AG04449 (cell line): ENCODE measurements around the gene UMAD1.

Source experiments
- CTCF ChIA-PET: fragments of 350-600 bp; formaldehyde crosslinking; extraction: SDS; loops from one replicate; lab custom pipeline; 2021; ENCODE audit warnings: antibody characterized with exemption; lab: Yijun Ruan, JAX
- POLR2A ChIA-PET: fragments of 400-600, 350-600 bp; formaldehyde crosslinking; extraction: SDS; loops from one replicate; lab custom pipeline; 2020; ENCODE audit warnings: antibody characterized with exemption, inconsistent platforms; lab: Yijun Ruan, JAX
- DNase-seq: peaks from one replicate; pipeline ENCODE4 v3.0.0-alpha.2; 2010; ENCODE audit warnings: low read depth, low spot score
- H3K4me3 ChIP-seq: 2 replicates; pipeline ENCODE4 v1.5.1; 2011; ENCODE audit warnings: low read depth, mild to moderate bottlenecking, control low read depth, low read length
- TF ChIP-seq, protein P1 (sequence below): IDR thresholded peaks from one replicate; pipeline ENCODE4 v1.5.1; 2011; ENCODE audit warnings: mild to moderate bottlenecking, moderate library complexity, low read length, control low read depth, inconsistent platforms; ENCODE audit not compliant: insufficient read depth; ENCODE audit errors: missing control alignments

Gene UMAD1

DNA sequence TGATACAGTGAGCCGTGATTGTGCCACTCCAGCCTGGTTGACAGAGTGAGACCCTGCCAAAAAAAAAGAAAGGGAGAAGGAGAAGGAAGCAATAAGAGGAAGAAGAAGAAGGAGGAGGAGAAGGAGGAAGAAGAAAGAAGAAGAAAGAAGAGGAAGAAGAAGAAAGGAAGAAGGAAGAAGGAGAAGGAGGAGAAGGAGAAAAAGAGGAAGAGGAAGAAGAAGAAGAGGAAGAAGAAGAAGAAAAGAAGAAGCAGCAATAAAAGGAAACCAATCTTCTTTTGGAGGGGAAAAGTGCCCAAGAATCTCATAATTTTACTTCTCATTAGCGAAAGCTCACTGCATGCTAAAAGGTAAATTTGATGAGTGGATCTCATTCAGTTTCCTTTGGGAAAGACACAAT is 242.3 kb downstream of the UMAD1 start:
- ChIA-PET POLR2A (no interaction called here), CTCF (no interaction called here)
- no peak overlapping the region for H3K4me3 ChIP-seq
- no peak for DNase-seq
- TF ChIP-seq, protein P1, sequence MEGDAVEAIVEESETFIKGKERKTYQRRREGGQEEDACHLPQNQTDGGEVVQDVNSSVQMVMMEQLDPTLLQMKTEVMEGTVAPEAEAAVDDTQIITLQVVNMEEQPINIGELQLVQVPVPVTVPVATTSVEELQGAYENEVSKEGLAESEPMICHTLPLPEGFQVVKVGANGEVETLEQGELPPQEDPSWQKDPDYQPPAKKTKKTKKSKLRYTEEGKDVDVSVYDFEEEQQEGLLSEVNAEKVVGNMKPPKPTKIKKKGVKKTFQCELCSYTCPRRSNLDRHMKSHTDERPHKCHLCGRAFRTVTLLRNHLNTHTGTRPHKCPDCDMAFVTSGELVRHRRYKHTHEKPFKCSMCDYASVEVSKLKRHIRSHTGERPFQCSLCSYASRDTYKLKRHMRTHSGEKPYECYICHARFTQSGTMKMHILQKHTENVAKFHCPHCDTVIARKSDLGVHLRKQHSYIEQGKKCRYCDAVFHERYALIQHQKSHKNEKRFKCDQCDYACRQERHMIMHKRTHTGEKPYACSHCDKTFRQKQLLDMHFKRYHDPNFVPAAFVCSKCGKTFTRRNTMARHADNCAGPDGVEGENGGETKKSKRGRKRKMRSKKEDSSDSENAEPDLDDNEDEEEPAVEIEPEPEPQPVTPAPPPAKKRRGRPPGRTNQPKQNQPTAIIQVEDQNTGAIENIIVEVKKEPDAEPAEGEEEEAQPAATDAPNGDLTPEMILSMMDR = no peak

DNA sequence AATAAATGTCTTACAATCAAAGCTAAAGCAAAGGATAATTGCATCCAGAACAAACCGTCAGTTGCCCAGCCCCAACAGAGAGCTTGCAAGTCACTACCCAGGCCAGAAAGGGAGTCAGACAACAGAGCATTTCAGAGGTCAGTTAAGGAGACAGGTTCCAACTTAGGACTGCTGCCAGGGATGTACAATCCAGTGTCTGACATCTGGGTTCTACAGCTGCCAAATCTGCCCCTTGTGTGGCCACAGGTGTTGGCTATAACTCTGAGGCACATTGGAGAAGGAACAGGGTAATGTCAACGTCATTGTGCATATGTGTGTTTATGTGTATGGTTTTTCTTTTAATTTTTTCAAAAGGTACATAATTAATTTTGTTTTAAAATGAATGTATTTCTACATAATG is 242.8 kb downstream of the UMAD1 start:
- POLR2A ChIA-PET = no interaction called here

DNA sequence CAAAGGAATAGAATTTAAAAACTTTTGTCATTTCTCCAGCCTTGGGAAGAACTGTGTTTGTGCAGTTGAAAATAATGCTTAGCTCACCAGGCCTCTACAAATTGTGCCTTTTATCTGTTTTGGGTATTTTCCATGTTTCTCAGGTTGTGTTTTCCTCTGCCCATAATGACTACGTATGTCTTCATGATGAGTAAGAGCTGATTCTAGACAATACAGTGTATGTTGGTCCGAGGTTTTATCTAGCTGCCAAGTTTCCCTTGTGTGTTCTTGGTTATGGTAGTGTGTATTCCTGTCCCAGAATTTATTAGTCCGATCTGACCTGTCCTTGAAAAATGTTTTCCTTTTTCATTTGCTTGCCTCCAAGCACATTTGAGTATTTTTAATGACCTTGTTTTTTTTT is 244.3 kb downstream of the UMAD1 start:
- ChIA-PET POLR2A (no interaction called here), CTCF (no interaction called here)
- no peak overlapping the region for H3K4me3 ChIP-seq
- TF ChIP-seq, protein P1 = no peak
- DNase-seq = no peak

More for the DNA sequence above, 242.8 kb downstream of the UMAD1 start:
- no peak overlapping the region for H3K4me3 ChIP-seq
- CTCF ChIA-PET = no interaction called here
- TF ChIP-seq, protein P1 = no peak
- no peak for DNase-seq

DNA sequence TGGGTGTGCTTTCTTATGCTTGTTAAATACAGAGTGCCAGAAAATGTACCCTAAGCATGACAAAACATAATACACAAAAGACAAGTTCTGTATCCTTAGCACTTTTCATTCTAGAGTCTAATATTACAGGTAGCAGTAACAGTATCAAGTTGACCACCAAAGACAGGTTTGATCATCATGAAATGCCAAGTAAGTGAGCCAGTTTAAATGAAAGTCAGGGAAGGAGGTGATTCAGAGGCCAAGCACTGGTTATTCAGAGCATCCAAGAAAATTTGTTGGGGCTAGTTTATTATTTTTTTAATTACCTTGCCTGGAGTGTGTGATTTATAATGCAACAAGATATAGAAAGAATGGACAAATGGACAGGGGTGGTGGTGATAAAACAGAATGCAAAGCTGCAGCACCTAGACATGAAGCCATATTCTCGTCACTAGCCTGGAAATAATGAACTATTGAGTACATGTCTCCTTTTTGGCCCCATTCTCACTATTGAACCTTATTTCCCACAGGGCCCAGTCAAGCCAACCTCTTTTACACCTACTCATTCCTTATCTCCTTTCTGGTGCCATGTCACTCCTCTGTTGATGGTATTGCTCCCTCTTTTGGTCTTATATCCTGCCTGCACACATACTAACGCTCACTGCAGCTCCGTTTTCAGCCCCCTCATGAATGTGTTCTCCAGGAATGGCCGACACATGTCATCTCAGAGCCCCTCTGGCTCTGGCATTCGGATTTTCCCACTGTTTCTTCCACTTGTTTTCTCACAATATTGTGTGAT is 249.4 kb downstream of the UMAD1 start:
- ChIA-PET POLR2A (no interaction called here), CTCF (no interaction called here)
- TF ChIP-seq, protein P1 = no peak
- no peak for DNase-seq
- H3K4me3 ChIP-seq = no peak overlapping the region

DNA sequence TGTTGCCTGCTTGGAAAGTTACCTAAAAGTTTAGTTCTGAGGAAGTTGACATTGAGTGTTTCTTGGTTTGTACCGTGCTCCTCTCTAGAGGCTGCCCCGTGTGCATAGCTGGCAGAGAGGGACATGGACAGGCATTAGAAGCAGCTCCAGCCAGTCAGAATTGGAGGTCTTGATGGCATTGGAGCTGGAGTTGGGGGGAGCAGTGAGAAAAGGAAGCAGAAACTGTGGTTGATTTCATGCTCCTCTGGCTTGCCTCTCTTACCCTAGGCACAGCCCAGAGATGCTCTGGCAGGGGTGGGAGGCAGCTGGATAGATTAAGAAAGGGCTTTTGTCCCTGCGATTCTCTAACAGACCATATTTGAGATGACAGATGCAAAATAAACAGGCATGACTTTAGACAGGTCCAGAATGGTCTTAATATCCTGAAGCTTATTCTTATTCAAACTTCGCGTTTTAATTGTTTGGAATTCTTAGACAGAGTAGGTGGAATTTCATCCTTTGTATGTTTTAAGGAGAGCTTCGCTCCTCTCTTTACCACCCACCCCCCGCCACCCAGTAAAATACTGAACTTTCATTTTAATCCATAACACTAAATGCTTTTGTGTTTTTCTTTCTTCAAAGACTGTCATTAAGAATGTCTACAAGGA is 254.6 kb downstream of the UMAD1 start:
- no peak for DNase-seq
- no peak overlapping the region for H3K4me3 ChIP-seq
- ChIA-PET POLR2A (no interaction called here), CTCF (interaction anchor here (0.7 kb wide), 1 partner anchor 15 kb away, joined by 3 read pairs; no protein-coding TSS in a partner anchor)
- TF ChIP-seq, protein P1 = no peak

DNA sequence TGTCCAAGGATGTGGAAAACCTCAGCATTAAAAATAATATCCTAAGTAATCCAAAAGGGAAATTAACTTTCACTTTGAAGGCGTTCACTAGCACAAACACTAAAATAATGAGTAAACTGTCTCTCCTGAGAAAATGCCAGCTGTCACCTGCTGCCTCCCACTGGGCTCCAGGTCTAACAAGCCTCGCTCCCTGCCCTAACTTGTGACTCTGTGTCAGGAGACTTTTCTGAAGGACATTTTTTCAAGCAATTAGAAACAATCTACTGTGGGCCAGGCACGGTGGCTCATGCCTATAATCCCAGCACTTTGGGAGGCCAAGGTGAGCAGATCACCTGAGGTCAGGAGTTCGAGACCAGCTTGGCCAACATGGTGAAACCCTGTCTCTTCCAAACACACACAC is 255.2 kb downstream of the UMAD1 start:
- H3K4me3 ChIP-seq = no peak overlapping the region
- DNase-seq = no peak
- POLR2A ChIA-PET = no interaction called here
- TF ChIP-seq, protein P1 = no peak
- CTCF ChIA-PET = interaction anchor here (0.7 kb wide), 1 partner anchor 14 kb away, joined by 3 read pairs; no protein-coding TSS in a partner anchor
